ENCODE data around the gene UBE4B.
"Not testable (repeated sequence)": the region's sequence is repeated elsewhere in the genome, so short reads cannot be mapped to it uniquely, and the experiment has no call there.

UBE4B gene

GRCh38 chr1:10032590-10033358 lies at the start of gene UBE4B:
UBE4B (plus strand) TSS chr1:10032958; CDS start chr1:10033671, 713 bp downstream.
- DNase-seq (ENCODE audit: low spot score): peak; percentile 99

- DNase-seq (ENCODE audit: low spot score): no peak
Observed at GRCh38 chr1:9984253-9984652, 48.5 kb upstream of the UBE4B start.

- no peak for DNase-seq (ENCODE audit: low spot score)
Observed at GRCh38 chr1:9985001-9985400, 47.8 kb upstream of the UBE4B start.

GRCh38 chr1:9989773-9990172 lies 43.0 kb upstream of the UBE4B start:
- no peak for DNase-seq (ENCODE audit: low spot score)

GRCh38 chr1:9990944-9991343 lies 41.8 kb upstream of the UBE4B start:
- DNase-seq (ENCODE audit: low spot score): no peak

GRCh38 chr1:9992910-9993309 lies 39.8 kb upstream of the UBE4B start:
- no peak for DNase-seq (ENCODE audit: low spot score)

- no peak for DNase-seq (ENCODE audit: low spot score)
Observed at GRCh38 chr1:9993561-9994075, 39.1 kb upstream of the UBE4B start.

- DNase-seq (ENCODE audit: low spot score): peak; percentile 55
Observed at GRCh38 chr1:9996624-9997582, 35.9 kb upstream of the UBE4B start, which contains the start of gene RBP7. RBP7 (plus strand) TSS chr1:9997228; CDS start chr1:9997259, 31 bp downstream.

GRCh38 chr1:10001016-10001665 lies 31.6 kb upstream of the UBE4B start:
- no peak for DNase-seq (ENCODE audit: low spot score)

GRCh38 chr1:10005248-10005647 lies 27.5 kb upstream of the UBE4B start:
- DNase-seq (ENCODE audit: low spot score): not testable (repeated sequence)

- no peak for DNase-seq (ENCODE audit: low spot score)
Observed at GRCh38 chr1:10007169-10007568, 25.6 kb upstream of the UBE4B start.

- no peak for DNase-seq (ENCODE audit: low spot score)
Observed at GRCh38 chr1:10014016-10014415, 18.7 kb upstream of the UBE4B start.

GRCh38 chr1:10019561-10019960 lies 13.2 kb upstream of the UBE4B start:
- no peak for DNase-seq (ENCODE audit: low spot score)

GRCh38 chr1:10020086-10020485 lies 12.7 kb upstream of the UBE4B start:
- no peak for DNase-seq (ENCODE audit: low spot score)

- DNase-seq (ENCODE audit: low spot score): not testable (repeated sequence)
Observed at GRCh38 chr1:10020678-10021077, 12.1 kb upstream of the UBE4B start.

GRCh38 chr1:10021992-10022391 lies 10.8 kb upstream of the UBE4B start:
- not testable (repeated sequence) for DNase-seq (ENCODE audit: low spot score)

GRCh38 chr1:10022656-10023055 lies 10.1 kb upstream of the UBE4B start:
- DNase-seq (ENCODE audit: low spot score): no peak

- DNase-seq (ENCODE audit: low spot score): no peak
Observed at GRCh38 chr1:10025354-10025753, 7.4 kb upstream of the UBE4B start.

- DNase-seq (ENCODE audit: low spot score): no peak
Observed at GRCh38 chr1:10027027-10027426, 5.7 kb upstream of the UBE4B start.

- DNase-seq (ENCODE audit: low spot score): not testable (repeated sequence)
Observed at GRCh38 chr1:10028956-10029500, 3.7 kb upstream of the UBE4B start.

GRCh38 chr1:10031461-10031860 lies 1.3 kb upstream of the UBE4B start:
- no peak for DNase-seq (ENCODE audit: low spot score)

GRCh38 chr1:10033359-10033845 lies 644 bp downstream of the UBE4B start:
- no peak for DNase-seq (ENCODE audit: low spot score)

Measured in ecto neural progenitor cell (in vitro differentiated cells).